ENCODE data around the gene GRN. TPM values are rescaled to one million over a fixed set of nuclear protein-coding genes. Genes with fewer than 3 reads are reported as not detected.

The GRN gene
- 360 and 442 TPM in 2 replicates for polyA plus RNA-seq (2012; rRNA removed)
- 126 and 213 TPM in 2 replicates for polyA plus RNA-seq (2012; cell fraction: cytosol; rRNA removed)
- polyA plus RNA-seq (2012; cell fraction: nucleus; rRNA removed): 427 and 781 TPM in 2 replicates

DNA sequence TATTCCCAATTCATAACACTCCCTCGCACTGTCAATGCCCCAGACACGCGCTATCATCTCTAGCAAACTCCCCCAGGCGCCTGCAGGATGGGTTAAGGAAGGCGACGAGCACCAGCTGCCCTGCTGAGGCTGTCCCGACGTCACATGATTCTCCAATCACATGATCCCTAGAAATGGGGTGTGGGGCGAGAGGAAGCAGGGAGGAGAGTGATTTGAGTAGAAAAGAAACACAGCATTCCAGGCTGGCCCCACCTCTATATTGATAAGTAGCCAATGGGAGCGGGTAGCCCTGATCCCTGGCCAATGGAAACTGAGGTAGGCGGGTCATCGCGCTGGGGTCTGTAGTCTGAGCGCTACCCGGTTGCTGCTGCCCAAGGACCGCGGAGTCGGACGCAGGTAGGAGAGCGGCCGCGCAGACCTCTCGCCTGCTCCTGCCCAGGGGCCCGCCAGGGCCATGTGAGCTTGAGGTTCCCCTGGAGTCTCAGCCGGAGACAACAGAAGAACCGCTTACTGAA is at the start of gene GRN:
GRN (plus strand) TSS at position 364 of the 515 bp plus-strand sequence. CDS start 3,863 bp downstream, outside the sequence.
- Histone ChIP-seq H2AFZ (ENCODE audit: low read depth) (peak within 1 kb of the TSS; percentile 99), H3K9me3 (no peaks in the 10 kb centered on the region), H3K9ac (peak within 1 kb of the TSS; percentile 84), H3F3A (replicated peaks; ENCODE audit: insufficient read depth) (no peaks in the 10 kb centered on the region), H3K27ac (ENCODE audit: low read depth in 2 of 2, low read length in 1 of 2) (peak within 1 kb of the TSS; percentile 40 to 66; a peak in 3 of 4 replicates), H3K4me1 (ENCODE audit: control insufficient read depth in 1 of 2, insufficient read depth in 2 of 2, low read depth in 1 of 2, low read length in 1 of 2) (peaks cover 0 to 13% of the 10 kb centered on the region in 2 experiments; a peak in 1 of 4 replicates), H3K4me3 (ENCODE audit: low read depth in 2 of 2, low read length in 1 of 2) (peak within 1 kb of the TSS; percentile 83 to 98), H3K27me3 (ENCODE audit: insufficient read depth) (no peaks in the 10 kb centered on the region), H3K79me2 (ENCODE audit: insufficient read depth) (peaks cover 21% of the 10 kb centered on the region), H3K36me3 (replicated peaks in 1 of 2; ENCODE audit: control insufficient read depth in 1 of 2, insufficient read depth in 2 of 2, low read length in 1 of 2) (peaks cover 0 to 7% of the 10 kb centered on the region in 2 experiments), H3K4me2 (peak within 1 kb of the TSS; percentile 97), H3K9me2 (no peaks in the 10 kb centered on the region), H4K20me1 (ENCODE audit: insufficient read depth) (peaks cover 7% of the 10 kb centered on the region; the same call in 1 of the 2 replicates)
- peak; percentile 97 for DNase-seq
- CTCF ChIA-PET: interaction anchor here (1.0 to 3.6 kb wide), 21 partner anchors 9 to 222 kb away, joined by 3 to 53 read pairs (median 6); partner anchors contain the start of genes FAM171A2, HDAC5, SLC25A39 and TMUB2
- POLR2A ChIA-PET: interaction anchor here (0.5 to 1.6 kb wide), 7 partner anchors 14 to 176 kb away, joined by 3 to 7 read pairs (median 3); partner anchors contain the start of genes FAM171A2 and SLC25A39
- WGBS (ENCODE audit: low lambda C conversion rate): 2% methylated on average over 24 of the region's 26 CpGs
- no peak for TF ChIP-seq TEAD4 (IDR thresholded peaks at IDR 0.05; ENCODE audit: borderline replicate concordance, insufficient read depth)
- TF ChIP-seq SIN3A (IDR thresholded peaks at IDR 0.05; ENCODE audit: borderline replicate concordance, low read depth, low read length): peak; percentile 99
- peak; percentile 89 for TF ChIP-seq CHD2 (IDR thresholded peaks at IDR 0.05; ENCODE audit: low read length, partially characterized antibody)
- TF ChIP-seq, protein P1, sequence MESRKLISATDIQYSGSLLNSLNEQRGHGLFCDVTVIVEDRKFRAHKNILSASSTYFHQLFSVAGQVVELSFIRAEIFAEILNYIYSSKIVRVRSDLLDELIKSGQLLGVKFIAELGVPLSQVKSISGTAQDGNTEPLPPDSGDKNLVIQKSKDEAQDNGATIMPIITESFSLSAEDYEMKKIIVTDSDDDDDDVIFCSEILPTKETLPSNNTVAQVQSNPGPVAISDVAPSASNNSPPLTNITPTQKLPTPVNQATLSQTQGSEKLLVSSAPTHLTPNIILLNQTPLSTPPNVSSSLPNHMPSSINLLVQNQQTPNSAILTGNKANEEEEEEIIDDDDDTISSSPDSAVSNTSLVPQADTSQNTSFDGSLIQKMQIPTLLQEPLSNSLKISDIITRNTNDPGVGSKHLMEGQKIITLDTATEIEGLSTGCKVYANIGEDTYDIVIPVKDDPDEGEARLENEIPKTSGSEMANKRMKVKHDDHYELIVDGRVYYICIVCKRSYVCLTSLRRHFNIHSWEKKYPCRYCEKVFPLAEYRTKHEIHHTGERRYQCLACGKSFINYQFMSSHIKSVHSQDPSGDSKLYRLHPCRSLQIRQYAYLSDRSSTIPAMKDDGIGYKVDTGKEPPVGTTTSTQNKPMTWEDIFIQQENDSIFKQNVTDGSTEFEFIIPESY (IDR thresholded peaks at IDR 0.05; ENCODE audit: borderline replicate concordance, low read depth): no peak
- TF ChIP-seq ELF1 (IDR thresholded peaks at IDR 0.05): peak; percentile 75
- peak; percentile 83 for TF ChIP-seq MXI1 (IDR thresholded peaks at IDR 0.05; ENCODE audit: low read depth, low read length)
- no peak; the same call in 1 of the 2 replicates for TF ChIP-seq JUND (IDR thresholded peaks at IDR 0.05)
- TF ChIP-seq, protein P2, sequence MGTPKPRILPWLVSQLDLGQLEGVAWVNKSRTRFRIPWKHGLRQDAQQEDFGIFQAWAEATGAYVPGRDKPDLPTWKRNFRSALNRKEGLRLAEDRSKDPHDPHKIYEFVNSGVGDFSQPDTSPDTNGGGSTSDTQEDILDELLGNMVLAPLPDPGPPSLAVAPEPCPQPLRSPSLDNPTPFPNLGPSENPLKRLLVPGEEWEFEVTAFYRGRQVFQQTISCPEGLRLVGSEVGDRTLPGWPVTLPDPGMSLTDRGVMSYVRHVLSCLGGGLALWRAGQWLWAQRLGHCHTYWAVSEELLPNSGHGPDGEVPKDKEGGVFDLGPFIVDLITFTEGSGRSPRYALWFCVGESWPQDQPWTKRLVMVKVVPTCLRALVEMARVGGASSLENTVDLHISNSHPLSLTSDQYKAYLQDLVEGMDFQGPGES (IDR thresholded peaks at IDR 0.05; ENCODE audit: low read depth, low read length): peak; percentile 58
- no peak for TF ChIP-seq NRF1 (IDR thresholded peaks at IDR 0.05; ENCODE audit: low read depth, low read length)
- peak; percentile 53 to 60; a peak in 2 of 4 replicates for TF ChIP-seq EP300 (IDR thresholded peaks at IDR 0.05; ENCODE audit: borderline replicate concordance in 1 of 2, low read depth in 1 of 2, low read length in 1 of 2)
- TF ChIP-seq, protein P3, sequence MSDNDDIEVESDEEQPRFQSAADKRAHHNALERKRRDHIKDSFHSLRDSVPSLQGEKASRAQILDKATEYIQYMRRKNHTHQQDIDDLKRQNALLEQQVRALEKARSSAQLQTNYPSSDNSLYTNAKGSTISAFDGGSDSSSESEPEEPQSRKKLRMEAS (IDR thresholded peaks at IDR 0.05; ENCODE audit: low read depth): peak; percentile 90
- peak; percentile 78; the same call in 1 of the 2 replicates for TF ChIP-seq TAF1 (IDR thresholded peaks at IDR 0.05; ENCODE audit: borderline replicate concordance, low read depth, low read length)
- TF ChIP-seq RXRA (IDR thresholded peaks at IDR 0.05; ENCODE audit: borderline replicate concordance, low read depth): no peak
- TF ChIP-seq RFX5 (IDR thresholded peaks at IDR 0.05; ENCODE audit: low read length): peak; percentile 77
- TF ChIP-seq FOXM1 (IDR thresholded peaks at IDR 0.05; ENCODE audit: low read depth): no peak
- TF ChIP-seq, protein P4, sequence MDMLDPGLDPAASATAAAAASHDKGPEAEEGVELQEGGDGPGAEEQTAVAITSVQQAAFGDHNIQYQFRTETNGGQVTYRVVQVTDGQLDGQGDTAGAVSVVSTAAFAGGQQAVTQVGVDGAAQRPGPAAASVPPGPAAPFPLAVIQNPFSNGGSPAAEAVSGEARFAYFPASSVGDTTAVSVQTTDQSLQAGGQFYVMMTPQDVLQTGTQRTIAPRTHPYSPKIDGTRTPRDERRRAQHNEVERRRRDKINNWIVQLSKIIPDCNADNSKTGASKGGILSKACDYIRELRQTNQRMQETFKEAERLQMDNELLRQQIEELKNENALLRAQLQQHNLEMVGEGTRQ (IDR thresholded peaks at IDR 0.05; ENCODE audit: borderline replicate concordance, low read depth, low read length): peak; percentile 97
- no peak for TF ChIP-seq RAD21 (IDR thresholded peaks at IDR 0.05; ENCODE audit: low read length)
- TF ChIP-seq EZH2phosphoT487 (IDR thresholded peaks at IDR 0.05; ENCODE audit: borderline replicate concordance, low read depth): no peak
- peak; percentile 90 for TF ChIP-seq POLR2AphosphoS5 (IDR thresholded peaks at IDR 0.05; ENCODE audit: low read depth, low read length)
- TF ChIP-seq FOSL2 (IDR thresholded peaks at IDR 0.05; ENCODE audit: borderline replicate concordance, low read depth): no peak
- TF ChIP-seq FOXJ3 (CRISPR knock-in tag; IDR thresholded peaks at IDR 0.05): no peak; the same call in 1 of the 2 replicates
- TF ChIP-seq GABPA (IDR thresholded peaks at IDR 0.05; ENCODE audit: low read depth): peak; percentile 40
- TF ChIP-seq, protein P5, sequence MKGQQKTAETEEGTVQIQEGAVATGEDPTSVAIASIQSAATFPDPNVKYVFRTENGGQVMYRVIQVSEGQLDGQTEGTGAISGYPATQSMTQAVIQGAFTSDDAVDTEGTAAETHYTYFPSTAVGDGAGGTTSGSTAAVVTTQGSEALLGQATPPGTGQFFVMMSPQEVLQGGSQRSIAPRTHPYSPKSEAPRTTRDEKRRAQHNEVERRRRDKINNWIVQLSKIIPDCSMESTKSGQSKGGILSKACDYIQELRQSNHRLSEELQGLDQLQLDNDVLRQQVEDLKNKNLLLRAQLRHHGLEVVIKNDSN (IDR thresholded peaks at IDR 0.05; ENCODE audit: borderline replicate concordance, low read depth): peak; percentile 99
- TF ChIP-seq GATA2 (CRISPR knock-in tag; IDR thresholded peaks at IDR 0.05): no peak
- TF ChIP-seq SMC3 (IDR thresholded peaks at IDR 0.05; ENCODE audit: low read depth, low read length): no peak
- TF ChIP-seq, protein P6, sequence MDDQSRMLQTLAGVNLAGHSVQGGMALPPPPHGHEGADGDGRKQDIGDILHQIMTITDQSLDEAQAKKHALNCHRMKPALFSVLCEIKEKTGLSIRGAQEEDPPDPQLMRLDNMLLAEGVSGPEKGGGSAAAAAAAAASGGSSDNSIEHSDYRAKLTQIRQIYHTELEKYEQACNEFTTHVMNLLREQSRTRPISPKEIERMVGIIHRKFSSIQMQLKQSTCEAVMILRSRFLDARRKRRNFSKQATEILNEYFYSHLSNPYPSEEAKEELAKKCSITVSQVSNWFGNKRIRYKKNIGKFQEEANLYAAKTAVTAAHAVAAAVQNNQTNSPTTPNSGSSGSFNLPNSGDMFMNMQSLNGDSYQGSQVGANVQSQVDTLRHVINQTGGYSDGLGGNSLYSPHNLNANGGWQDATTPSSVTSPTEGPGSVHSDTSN (IDR thresholded peaks at IDR 0.05): peak; percentile 41; the same call in 1 of the 2 replicates

Measured in SK-N-SH (cell line).